Gastrocnemius medialis (tissue), 4 donors: ENCODE results near the gene PAK4. TPM values are rescaled to one million over a fixed set of nuclear protein-coding genes. Genes with fewer than 3 reads are reported as not detected.

Source experiments
- ATAC-seq, 2 donors: fragments of 150-250 bp; one replicate each; pipeline ENCODE4 v1.9.1; 2016
- DNase-seq, 2 donors: peaks; one replicate each; pipeline ENCODE4 v3.0.0-alpha.2; 2019
- H3K27ac ChIP-seq, 4 donors: fragments of 200-600 bp; sonication (generic); 1 replicate in 1 of 4; 2 replicates in 3 of 4; pipeline ENCODE4 v1.5.1; 2016 to 2018; ENCODE audit warnings: mild to moderate bottlenecking in 2 of 4, moderate library complexity in 1 of 4
- H3K27me3 ChIP-seq, 3 donors: fragments of 200-600 bp; sonication (generic) in 2 of 3; 1 replicate in 1 of 3; 2 replicates in 2 of 3; pipeline versions ENCODE4 v1.5.1 to v1.6.0; 2016 to 2019; ENCODE audit warnings: mild to moderate bottlenecking in 1 of 3, moderate library complexity in 1 of 3
- H3K36me3 ChIP-seq, 2 donors: fragments of 200-600 bp; sonication (generic) in 1 of 2; one replicate each; pipeline ENCODE4 v1.5.1; 2017 to 2018
- H3K4me1 ChIP-seq, 2 donors: fragments of 200-600 bp; sonication (generic) in 1 of 2; one replicate each; pipeline ENCODE4 v1.5.1; 2016 to 2017; ENCODE audit warnings: mild to moderate bottlenecking in 2 of 2
- H3K4me3 ChIP-seq, 4 donors: fragments of 200-600 bp; sonication (generic) in 3 of 4; 1 replicate in 1 of 4; 2 replicates in 3 of 4; pipeline ENCODE4 v1.5.1; 2016 to 2019; ENCODE audit warnings: mild to moderate bottlenecking in 2 of 4
- H3K9me3 ChIP-seq, 3 donors: fragments of 200-600 bp; sonication (generic) in 2 of 3; 1 replicate in 1 of 3; 2 replicates in 2 of 3; pipeline ENCODE4 v1.5.1; 2016 to 2019
- POLR2A ChIP-seq, 2 donors: fragments of 450-650 bp; IDR thresholded peaks; one replicate each; pipeline ENCODE4 v1.6.1; 2017; ENCODE audit warnings: antibody characterized with exemption in 2 of 2, mild to moderate bottlenecking in 2 of 2, moderate library complexity in 2 of 2
- in situ Hi-C, 4 donors: fragments of 200-750 bp; cut with MboI; loops; one replicate each; pipeline versions ENCODE4 v1.15.0 to v1.8.0; 2017; ENCODE audit warnings: low sequenced_read_pairs in 4 of 4
- intact Hi-C: fragments of 100-400 bp; cut with DNase I; formaldehyde crosslinking; loops from one replicate; pipeline ENCODE4 v1.15.1; 2023; ENCODE audit warnings: low total_unique reads
- total RNA-seq, 4 donors: library from RNA; depleted of rRNA; stranded (reverse); fragments of >200 nt; gene quantifications; one replicate each; pipeline versions ENCODE4 v1.1.0 to v1.2.3, GENCODE V29; 2016
- TF ChIP-seq, protein P1 (sequence below), 5 experiments: fragments of 450-650 bp in 3 of 5; fragments of 200-600 bp in 2 of 5; sonication (generic) in 2 of 5; IDR thresholded peaks in 4 of 5; conservative IDR thresholded peaks in 1 of 5; 1 replicate in 4 of 5; 2 replicates in 1 of 5; pipeline ENCODE4 v1.5.1; 2016 to 2019; ENCODE audit warnings: antibody characterized with exemption in 5 of 5, mild to moderate bottlenecking in 3 of 5, moderate library complexity in 3 of 5

The PAK4 gene
- total RNA-seq, 4 donors from 2014 or later: 4.7 to 11.7 (median 8.3) TPM

GRCh38 chr19:39164289-39164688 lies 38.7 kb downstream of the PAK4 start:
- no peaks in the 10 kb centered on the region for H3K4me1 ChIP-seq
- H3K27me3 ChIP-seq: no peaks in the 10 kb centered on the region
- TF ChIP-seq, protein P1, sequence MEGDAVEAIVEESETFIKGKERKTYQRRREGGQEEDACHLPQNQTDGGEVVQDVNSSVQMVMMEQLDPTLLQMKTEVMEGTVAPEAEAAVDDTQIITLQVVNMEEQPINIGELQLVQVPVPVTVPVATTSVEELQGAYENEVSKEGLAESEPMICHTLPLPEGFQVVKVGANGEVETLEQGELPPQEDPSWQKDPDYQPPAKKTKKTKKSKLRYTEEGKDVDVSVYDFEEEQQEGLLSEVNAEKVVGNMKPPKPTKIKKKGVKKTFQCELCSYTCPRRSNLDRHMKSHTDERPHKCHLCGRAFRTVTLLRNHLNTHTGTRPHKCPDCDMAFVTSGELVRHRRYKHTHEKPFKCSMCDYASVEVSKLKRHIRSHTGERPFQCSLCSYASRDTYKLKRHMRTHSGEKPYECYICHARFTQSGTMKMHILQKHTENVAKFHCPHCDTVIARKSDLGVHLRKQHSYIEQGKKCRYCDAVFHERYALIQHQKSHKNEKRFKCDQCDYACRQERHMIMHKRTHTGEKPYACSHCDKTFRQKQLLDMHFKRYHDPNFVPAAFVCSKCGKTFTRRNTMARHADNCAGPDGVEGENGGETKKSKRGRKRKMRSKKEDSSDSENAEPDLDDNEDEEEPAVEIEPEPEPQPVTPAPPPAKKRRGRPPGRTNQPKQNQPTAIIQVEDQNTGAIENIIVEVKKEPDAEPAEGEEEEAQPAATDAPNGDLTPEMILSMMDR (IDR thresholded peaks at IDR 0.05 in 4 of 5, conservative IDR thresholded peaks at IDR 0.05 in 1 of 5): no peak
- no peak for TF ChIP-seq POLR2A (IDR thresholded peaks at IDR 0.05)
- H3K36me3 ChIP-seq: no peaks in the 10 kb centered on the region
- ATAC-seq (no peak), DNase-seq (no peak)
- in situ Hi-C loops: no loop called here
- no peaks in the 10 kb centered on the region for H3K9me3 ChIP-seq
- intact Hi-C loops: no loop called here
- H3K27ac ChIP-seq: no peak overlapping the region
- no peak overlapping the region for H3K4me3 ChIP-seq

DNA sequence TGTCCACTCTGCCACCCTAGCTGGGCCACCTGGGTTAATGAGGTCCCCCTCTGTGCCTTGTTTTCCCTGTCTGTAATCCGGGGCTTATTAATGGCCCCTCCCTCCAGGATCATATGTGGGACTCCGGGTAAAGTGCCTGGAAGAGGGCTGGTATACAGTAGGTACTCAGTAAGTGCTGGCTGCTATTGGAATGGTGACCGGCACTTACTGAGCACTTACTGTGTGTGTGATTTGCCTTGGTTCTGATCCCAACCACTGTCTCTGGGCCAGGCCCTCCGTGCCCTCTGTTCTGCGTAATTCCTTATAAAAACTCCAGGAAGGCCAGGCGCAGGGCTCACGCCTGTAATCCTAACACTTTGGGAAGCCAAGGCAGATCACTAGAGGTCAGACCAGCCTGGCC lies 40.3 kb downstream of the PAK4 start:
- H3K4me1 ChIP-seq: no peaks in the 10 kb centered on the region
- intact Hi-C loops (no loop called here), in situ Hi-C loops (no loop called here)
- H3K27me3 ChIP-seq: no peaks in the 10 kb centered on the region
- DNase-seq (no peak), ATAC-seq (no peak)
- no peak for TF ChIP-seq POLR2A (IDR thresholded peaks at IDR 0.05)
- TF ChIP-seq, protein P1 (IDR thresholded peaks at IDR 0.05 in 4 of 5, conservative IDR thresholded peaks at IDR 0.05 in 1 of 5): no peak
- no peak overlapping the region for H3K27ac ChIP-seq
- no peak overlapping the region for H3K4me3 ChIP-seq
- no peaks in the 10 kb centered on the region for H3K36me3 ChIP-seq
- H3K9me3 ChIP-seq: no peaks in the 10 kb centered on the region

DNA sequence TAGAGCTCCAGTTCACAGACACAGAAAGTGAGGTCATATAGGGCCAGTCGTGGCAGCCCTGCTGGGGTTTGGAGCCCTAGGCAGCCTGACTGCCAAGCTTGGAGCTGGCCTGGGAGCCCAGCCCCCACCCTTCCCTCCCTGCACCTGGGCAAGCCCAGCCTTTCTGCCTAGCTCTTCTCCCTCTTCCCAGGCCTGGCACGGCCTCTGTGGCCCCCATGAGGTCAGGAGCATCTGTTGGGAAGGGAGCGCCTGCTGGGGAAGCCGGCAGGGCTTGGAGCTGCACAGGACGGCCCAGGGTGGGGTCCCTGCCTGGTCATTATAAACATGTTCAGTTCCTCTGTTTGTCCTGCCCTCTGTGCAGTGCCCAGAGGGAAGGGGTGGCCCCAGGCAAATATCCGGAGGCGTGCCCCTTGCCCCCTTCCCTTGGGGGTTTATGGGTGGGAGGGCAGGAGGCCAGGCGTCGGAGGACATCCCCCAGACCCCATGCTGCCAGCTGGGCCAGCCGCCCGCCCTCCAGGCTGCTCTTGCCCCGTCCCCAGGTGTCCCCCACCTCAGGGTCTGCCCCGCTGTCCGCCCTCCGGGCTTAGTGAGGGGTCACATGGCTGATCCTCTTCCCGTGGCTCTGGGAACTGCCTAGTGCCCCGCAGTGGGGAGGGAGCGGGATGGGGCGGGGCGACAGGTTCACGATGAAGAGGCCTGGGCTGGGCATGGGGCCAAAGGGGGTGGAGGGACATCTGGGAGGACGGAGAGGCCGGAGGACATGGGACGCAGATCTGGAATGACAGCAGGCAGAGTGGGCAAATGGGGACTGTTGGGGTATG lies 41.2 kb downstream of the PAK4 start:
- in situ Hi-C loops: no loop called here
- no peak overlapping the region for H3K4me3 ChIP-seq

GRCh38 chr19:39167461-39168257 lies 42.1 kb downstream of the PAK4 start:
- H3K9me3 ChIP-seq: no peaks in the 10 kb centered on the region
- H3K4me3 ChIP-seq: no peak overlapping the region
- H3K36me3 ChIP-seq: no peaks in the 10 kb centered on the region
- in situ Hi-C loops (no loop called here), intact Hi-C loops (no loop called here)
- ATAC-seq: no peak
- H3K4me1 ChIP-seq: no peaks in the 10 kb centered on the region
- H3K27ac ChIP-seq: no peak overlapping the region
- TF ChIP-seq, protein P1 (IDR thresholded peaks at IDR 0.05 in 4 of 5, conservative IDR thresholded peaks at IDR 0.05 in 1 of 5): no peak
- TF ChIP-seq POLR2A (IDR thresholded peaks at IDR 0.05): no peak
- DNase-seq: no peak
- no peaks in the 10 kb centered on the region for H3K27me3 ChIP-seq

More for the DNA sequence above, 41.2 kb downstream of the PAK4 start:
- no peak for DNase-seq
- intact Hi-C loops: no loop called here
- H3K27me3 ChIP-seq: no peaks in the 10 kb centered on the region
- TF ChIP-seq, protein P1 (IDR thresholded peaks at IDR 0.05 in 4 of 5, conservative IDR thresholded peaks at IDR 0.05 in 1 of 5): no peak
- no peak for TF ChIP-seq POLR2A (IDR thresholded peaks at IDR 0.05)
- no peaks in the 10 kb centered on the region for H3K4me1 ChIP-seq
- H3K36me3 ChIP-seq: no peaks in the 10 kb centered on the region
- no peaks in the 10 kb centered on the region for H3K9me3 ChIP-seq
- H3K27ac ChIP-seq: no peak overlapping the region
- ATAC-seq: no peak
